ENCODE results near the gene EEF1AKMT2. TPM values are rescaled to one million over a fixed set of nuclear protein-coding genes. Genes with fewer than 3 reads are reported as not detected.
A peak's percentile ranks its signal among the peaks of the same experiment; 100 is the strongest.

EEF1AKMT2 gene
- total RNA-seq, 1 donor from 2014 or later: 11.4 TPM

GRCh38 chr10:124728071-124728829 lies 63.4 kb downstream of the EEF1AKMT2 start:
- intact Hi-C loops (cut with DNase I): no loop called here
- peak; percentile 49 for ATAC-seq
- DNase-seq (ENCODE audit: missing footprints): peak; percentile 64

- DNase-seq (ENCODE audit: missing footprints) (no peak), ATAC-seq (no peak)
- intact Hi-C loops (cut with DNase I): no loop called here
Measured at GRCh38 chr10:124727361-124727960, 64.2 kb downstream of the EEF1AKMT2 start.

GRCh38 chr10:124725791-124726190 lies 65.9 kb downstream of the EEF1AKMT2 start:
- DNase-seq (ENCODE audit: missing footprints) (no peak), ATAC-seq (no peak)
- intact Hi-C loops (cut with DNase I): no loop called here

- peak; percentile 28 for DNase-seq (ENCODE audit: missing footprints)
- intact Hi-C loops (cut with DNase I): no loop called here
- no peak for ATAC-seq
Measured at GRCh38 chr10:124725171-124725631, 66.5 kb downstream of the EEF1AKMT2 start.

- peak; percentile 66 for DNase-seq (ENCODE audit: missing footprints)
- intact Hi-C loops (cut with DNase I): loop anchor here (5.0 kb wide), 1 partner anchor 47 kb away; no protein-coding TSS in a partner anchor
- no peak for ATAC-seq
Measured at GRCh38 chr10:124724279-124725027, 67.2 kb downstream of the EEF1AKMT2 start.

- no peak for ATAC-seq
- DNase-seq (ENCODE audit: missing footprints): peak; percentile 20
- intact Hi-C loops (cut with DNase I): loop anchor here (2.0 to 5.0 kb wide), 3 partner anchors 13 to 47 kb away; no protein-coding TSS in a partner anchor
Measured at GRCh38 chr10:124723826-124724225, 67.9 kb downstream of the EEF1AKMT2 start.

GRCh38 chr10:124722798-124723783 lies 68.6 kb downstream of the EEF1AKMT2 start:
- ATAC-seq (peak; percentile 68), DNase-seq (ENCODE audit: missing footprints) (peak; percentile 78)
- intact Hi-C loops (cut with DNase I): loop anchor here (2.0 to 5.0 kb wide), 3 partner anchors 14 to 46 kb away; no protein-coding TSS in a partner anchor

GRCh38 chr10:124721330-124722045 lies 70.2 kb downstream of the EEF1AKMT2 start:
- ATAC-seq: peak; percentile 84
- intact Hi-C loops (cut with DNase I): loop anchor here (2.0 to 5.0 kb wide), 3 partner anchors 15 to 44 kb away; no protein-coding TSS in a partner anchor
- DNase-seq (ENCODE audit: missing footprints): peak; percentile 81

GRCh38 chr10:124719213-124719851 lies 72.4 kb downstream of the EEF1AKMT2 start:
- DNase-seq (ENCODE audit: missing footprints) (peak; percentile 70), ATAC-seq (peak; percentile 22)
- intact Hi-C loops (cut with DNase I): no loop called here

- DNase-seq (ENCODE audit: missing footprints) (peak; percentile 63), ATAC-seq (no peak)
- intact Hi-C loops (cut with DNase I): no loop called here
Measured at GRCh38 chr10:124717911-124718741, 73.6 kb downstream of the EEF1AKMT2 start.

- DNase-seq (ENCODE audit: missing footprints) (peak; percentile 27), ATAC-seq (no peak)
- intact Hi-C loops (cut with DNase I): no loop called here
Measured at GRCh38 chr10:124717041-124717757, 74.5 kb downstream of the EEF1AKMT2 start.

GRCh38 chr10:124716369-124716768 lies 75.3 kb downstream of the EEF1AKMT2 start:
- no peak for ATAC-seq
- no peak for DNase-seq (ENCODE audit: missing footprints)
- intact Hi-C loops (cut with DNase I): no loop called here

- intact Hi-C loops (cut with DNase I): no loop called here
- DNase-seq (ENCODE audit: missing footprints): peak; percentile 37
- ATAC-seq: no peak
Measured at GRCh38 chr10:124715439-124715838, 76.2 kb downstream of the EEF1AKMT2 start.

- no peak for DNase-seq (ENCODE audit: missing footprints)
- ATAC-seq: no peak
- intact Hi-C loops (cut with DNase I): no loop called here
Measured at GRCh38 chr10:124713679-124714255, 77.9 kb downstream of the EEF1AKMT2 start.

- intact Hi-C loops (cut with DNase I): no loop called here
- ATAC-seq (no peak), DNase-seq (ENCODE audit: missing footprints) (peak; percentile 60)
Measured at GRCh38 chr10:124712704-124713407, 78.8 kb downstream of the EEF1AKMT2 start.

Data from Right ventricle myocardium inferior (tissue), 1 donor.